ENCODE results near the gene FOXK2.

The FOXK2 gene

DNA sequence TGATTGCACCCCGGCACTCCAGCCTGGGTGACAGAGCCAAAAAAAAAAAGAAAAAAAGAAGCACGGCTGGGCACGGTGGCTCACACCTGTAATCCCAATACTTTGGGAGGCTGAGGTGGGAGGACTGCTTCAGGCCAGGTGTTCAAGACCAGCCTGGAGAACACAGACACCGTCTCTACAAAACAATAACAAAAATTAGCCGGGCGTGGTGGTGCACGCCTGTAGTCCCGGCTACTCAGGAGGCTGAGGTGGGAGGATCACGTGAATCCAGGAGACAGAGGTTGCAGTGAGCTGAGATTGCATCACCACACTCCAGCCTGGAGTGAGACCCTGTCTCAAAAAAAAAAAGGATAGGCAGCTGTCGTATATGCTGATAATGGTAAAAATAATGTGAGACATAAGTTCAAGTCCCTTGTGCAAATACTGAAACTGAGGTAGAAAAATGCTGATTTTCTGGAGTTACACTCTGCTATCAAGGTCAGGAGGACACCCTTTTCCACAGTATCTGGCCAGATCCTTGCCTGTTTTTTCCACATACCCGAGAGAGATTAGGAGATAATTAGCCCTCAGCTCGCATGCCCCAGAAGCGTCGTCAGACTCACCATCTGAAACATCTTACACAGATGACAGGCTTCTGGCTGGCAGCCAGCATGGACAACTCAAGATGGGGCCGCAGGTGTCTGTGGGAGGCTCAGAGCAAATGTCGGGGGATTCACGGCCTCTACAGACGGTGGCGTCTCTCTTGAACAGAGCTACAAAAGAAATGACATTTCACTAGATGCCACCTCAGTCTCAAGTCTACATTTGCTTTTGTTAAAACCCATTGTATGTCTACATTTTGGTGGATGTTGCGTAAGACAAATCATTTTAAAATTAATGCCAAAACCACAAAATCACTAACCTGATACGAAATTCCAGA is 91.9 kb downstream of the FOXK2 start:
- Histone ChIP-seq H3K4me3 (ENCODE audit: low read depth, low read length) (no peak overlapping the region), H3K9me3 (ENCODE audit: control insufficient read depth, insufficient read depth, low read length) (no peaks in the 10 kb centered on the region), H3K27me3 (ENCODE audit: control insufficient read depth, insufficient read depth, low read length) (no peaks in the 10 kb centered on the region), H3K4me1 (ENCODE audit: control insufficient read depth, insufficient read depth, low read length) (no peaks in the 10 kb centered on the region), H3K36me3 (ENCODE audit: control insufficient read depth, insufficient read depth, low read length) (peaks cover 28% of the 10 kb centered on the region), H3K9ac (ENCODE audit: low read depth, low read length) (no peak overlapping the region)

GRCh38 chr17:82613283-82614094 is 94.0 kb downstream of the FOXK2 start:
- H3K9ac ChIP-seq (ENCODE audit: low read depth, low read length) = no peak overlapping the region
- H3K36me3 ChIP-seq (ENCODE audit: control insufficient read depth, insufficient read depth, low read length) = peaks cover 40% of the 10 kb centered on the region
- no peaks in the 10 kb centered on the region for H3K27me3 ChIP-seq (ENCODE audit: control insufficient read depth, insufficient read depth, low read length)
- no peaks in the 10 kb centered on the region for H3K9me3 ChIP-seq (ENCODE audit: control insufficient read depth, insufficient read depth, low read length)
- no peak overlapping the region for H3K4me3 ChIP-seq (ENCODE audit: low read depth, low read length)
- H3K4me1 ChIP-seq (ENCODE audit: control insufficient read depth, insufficient read depth, low read length) = no peaks in the 10 kb centered on the region

- no peak overlapping the region for H3K4me3 ChIP-seq (ENCODE audit: low read depth, low read length)
- H3K27me3 ChIP-seq (ENCODE audit: control insufficient read depth, insufficient read depth, low read length) = no peaks in the 10 kb centered on the region
- no peaks in the 10 kb centered on the region for H3K9me3 ChIP-seq (ENCODE audit: control insufficient read depth, insufficient read depth, low read length)
- H3K4me1 ChIP-seq (ENCODE audit: control insufficient read depth, insufficient read depth, low read length) = no peaks in the 10 kb centered on the region
- no peak overlapping the region for H3K9ac ChIP-seq (ENCODE audit: low read depth, low read length)
- H3K36me3 ChIP-seq (ENCODE audit: control insufficient read depth, insufficient read depth, low read length) = peaks cover 46% of the 10 kb centered on the region
Measured at GRCh38 chr17:82614095-82614631, 94.6 kb downstream of the FOXK2 start.

DNA sequence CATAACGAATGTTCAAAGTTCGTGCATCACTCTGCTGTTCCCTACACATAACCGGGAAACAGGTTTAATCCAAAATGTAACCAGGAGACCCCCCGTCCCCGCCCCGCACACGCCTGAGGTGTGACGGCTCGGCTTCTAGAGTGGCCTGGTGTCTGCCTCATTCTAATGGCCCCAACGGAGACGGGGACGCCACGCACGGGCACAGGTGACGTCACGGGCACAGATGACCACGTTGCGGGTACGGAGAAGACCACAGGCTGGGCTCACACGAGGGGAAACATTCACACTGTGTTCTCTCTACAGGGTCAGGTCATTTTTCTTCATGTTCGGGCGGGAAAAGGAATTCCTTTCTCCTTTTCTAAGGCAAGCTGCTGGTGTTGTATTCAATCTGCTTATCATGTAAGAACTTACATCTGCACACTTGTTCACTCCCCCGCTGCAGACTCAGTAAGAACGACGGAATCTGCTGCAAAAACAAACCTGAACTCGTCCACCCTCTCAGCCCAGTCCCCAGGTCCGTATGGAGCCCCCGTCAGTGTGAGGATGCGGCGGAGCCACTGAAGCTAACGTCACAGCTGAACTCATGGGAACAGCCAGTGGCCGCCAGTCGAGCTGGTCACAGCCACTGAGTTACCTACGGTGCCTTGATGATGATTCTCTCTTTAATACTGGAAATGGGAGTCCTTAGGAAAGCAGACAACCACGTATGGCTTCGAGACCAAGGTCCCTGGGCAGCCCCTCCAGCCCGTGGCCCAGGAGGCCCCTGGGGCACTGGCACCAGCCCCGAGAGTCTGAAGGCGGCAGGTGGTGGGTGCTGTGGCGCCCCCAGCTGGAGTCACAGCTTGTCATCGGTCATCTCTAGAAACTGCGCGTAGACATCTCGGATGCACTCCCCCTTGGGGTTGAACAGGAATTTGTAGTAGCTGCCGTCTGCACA is 95.8 kb downstream of the FOXK2 start:
- no peaks in the 10 kb centered on the region for H3K9me3 ChIP-seq (ENCODE audit: control insufficient read depth, insufficient read depth, low read length)
- no peak overlapping the region for H3K4me3 ChIP-seq (ENCODE audit: low read depth, low read length)
- no peak overlapping the region for H3K9ac ChIP-seq (ENCODE audit: low read depth, low read length)
- H3K36me3 ChIP-seq (ENCODE audit: control insufficient read depth, insufficient read depth, low read length) = peaks cover 54% of the 10 kb centered on the region
- H3K4me1 ChIP-seq (ENCODE audit: control insufficient read depth, insufficient read depth, low read length) = no peaks in the 10 kb centered on the region
- H3K27me3 ChIP-seq (ENCODE audit: control insufficient read depth, insufficient read depth, low read length) = no peaks in the 10 kb centered on the region

GRCh38 chr17:82616021-82616711 is 96.6 kb downstream of the FOXK2 start:
- no peaks in the 10 kb centered on the region for H3K27me3 ChIP-seq (ENCODE audit: control insufficient read depth, insufficient read depth, low read length)
- H3K4me1 ChIP-seq (ENCODE audit: control insufficient read depth, insufficient read depth, low read length) = no peaks in the 10 kb centered on the region
- no peaks in the 10 kb centered on the region for H3K9me3 ChIP-seq (ENCODE audit: control insufficient read depth, insufficient read depth, low read length)
- H3K36me3 ChIP-seq (ENCODE audit: control insufficient read depth, insufficient read depth, low read length) = peaks cover 57% of the 10 kb centered on the region
- no peak overlapping the region for H3K9ac ChIP-seq (ENCODE audit: low read depth, low read length)
- H3K4me3 ChIP-seq (ENCODE audit: low read depth, low read length) = no peak overlapping the region

GRCh38 chr17:82619211-82619610 is 99.7 kb downstream of the FOXK2 start:
- no peaks in the 10 kb centered on the region for H3K9me3 ChIP-seq (ENCODE audit: control insufficient read depth, insufficient read depth, low read length)
- no peaks in the 10 kb centered on the region for H3K4me1 ChIP-seq (ENCODE audit: control insufficient read depth, insufficient read depth, low read length)
- H3K36me3 ChIP-seq (ENCODE audit: control insufficient read depth, insufficient read depth, low read length) = peaks cover 61% of the 10 kb centered on the region
- no peaks in the 10 kb centered on the region for H3K27me3 ChIP-seq (ENCODE audit: control insufficient read depth, insufficient read depth, low read length)
- H3K9ac ChIP-seq (ENCODE audit: low read depth, low read length) = no peak overlapping the region
- H3K4me3 ChIP-seq (ENCODE audit: low read depth, low read length) = no peak overlapping the region

GRCh38 chr17:82619641-82620040 is 100.1 kb downstream of the FOXK2 start:
- Histone ChIP-seq H3K36me3 (ENCODE audit: control insufficient read depth, insufficient read depth, low read length) (peaks cover 58% of the 10 kb centered on the region), H3K9me3 (ENCODE audit: control insufficient read depth, insufficient read depth, low read length) (no peaks in the 10 kb centered on the region), H3K4me1 (ENCODE audit: control insufficient read depth, insufficient read depth, low read length) (no peaks in the 10 kb centered on the region), H3K4me3 (ENCODE audit: low read depth, low read length) (no peak overlapping the region), H3K27me3 (ENCODE audit: control insufficient read depth, insufficient read depth, low read length) (no peaks in the 10 kb centered on the region), H3K9ac (ENCODE audit: low read depth, low read length) (no peak overlapping the region)

DNA sequence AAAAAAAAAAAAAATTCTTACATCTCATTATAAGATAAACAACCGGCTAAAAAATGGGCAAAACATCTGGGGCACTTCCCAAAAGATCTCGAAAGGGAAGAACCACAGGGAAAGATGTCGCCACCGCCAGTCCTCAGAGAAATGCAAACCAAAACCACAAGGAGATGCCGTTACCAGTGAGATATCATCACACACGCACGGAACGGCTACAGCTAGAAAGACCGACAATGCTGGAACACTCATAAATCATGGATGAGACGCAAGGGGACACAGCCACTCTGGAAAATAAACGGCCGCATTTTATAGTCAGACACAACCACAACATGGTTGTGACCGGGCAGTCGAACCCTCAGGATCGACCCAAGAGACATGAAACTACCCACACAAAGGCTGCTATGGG is 104.2 kb downstream of the FOXK2 start:
- H3K4me3 ChIP-seq (ENCODE audit: low read depth, low read length) = no peak overlapping the region
- H3K27me3 ChIP-seq (ENCODE audit: control insufficient read depth, insufficient read depth, low read length) = no peaks in the 10 kb centered on the region
- H3K36me3 ChIP-seq (ENCODE audit: control insufficient read depth, insufficient read depth, low read length) = peaks cover 46% of the 10 kb centered on the region
- H3K9ac ChIP-seq (ENCODE audit: low read depth, low read length) = no peak overlapping the region
- H3K4me1 ChIP-seq (ENCODE audit: control insufficient read depth, insufficient read depth, low read length) = no peaks in the 10 kb centered on the region
- no peaks in the 10 kb centered on the region for H3K9me3 ChIP-seq (ENCODE audit: control insufficient read depth, insufficient read depth, low read length)

GRCh38 chr17:82627405-82627804 is 107.9 kb downstream of the FOXK2 start:
- no peaks in the 10 kb centered on the region for H3K27me3 ChIP-seq (ENCODE audit: control insufficient read depth, insufficient read depth, low read length)
- no peaks in the 10 kb centered on the region for H3K9me3 ChIP-seq (ENCODE audit: control insufficient read depth, insufficient read depth, low read length)
- H3K36me3 ChIP-seq (ENCODE audit: control insufficient read depth, insufficient read depth, low read length) = peaks cover 40% of the 10 kb centered on the region
- no peak overlapping the region for H3K9ac ChIP-seq (ENCODE audit: low read depth, low read length)
- H3K4me1 ChIP-seq (ENCODE audit: control insufficient read depth, insufficient read depth, low read length) = no peaks in the 10 kb centered on the region
- no peak overlapping the region for H3K4me3 ChIP-seq (ENCODE audit: low read depth, low read length)

- Histone ChIP-seq H3K27me3 (ENCODE audit: control insufficient read depth, insufficient read depth, low read length) (no peaks in the 10 kb centered on the region), H3K9me3 (ENCODE audit: control insufficient read depth, insufficient read depth, low read length) (no peaks in the 10 kb centered on the region), H3K4me1 (ENCODE audit: control insufficient read depth, insufficient read depth, low read length) (no peaks in the 10 kb centered on the region), H3K9ac (ENCODE audit: low read depth, low read length) (no peak overlapping the region), H3K4me3 (ENCODE audit: low read depth, low read length) (no peak overlapping the region), H3K36me3 (ENCODE audit: control insufficient read depth, insufficient read depth, low read length) (peaks cover 38% of the 10 kb centered on the region)
Measured at GRCh38 chr17:82629748-82630147, 110.2 kb downstream of the FOXK2 start.
